Measurements from ENCODE around the gene ZMAT5.

Gene ZMAT5

DNA sequence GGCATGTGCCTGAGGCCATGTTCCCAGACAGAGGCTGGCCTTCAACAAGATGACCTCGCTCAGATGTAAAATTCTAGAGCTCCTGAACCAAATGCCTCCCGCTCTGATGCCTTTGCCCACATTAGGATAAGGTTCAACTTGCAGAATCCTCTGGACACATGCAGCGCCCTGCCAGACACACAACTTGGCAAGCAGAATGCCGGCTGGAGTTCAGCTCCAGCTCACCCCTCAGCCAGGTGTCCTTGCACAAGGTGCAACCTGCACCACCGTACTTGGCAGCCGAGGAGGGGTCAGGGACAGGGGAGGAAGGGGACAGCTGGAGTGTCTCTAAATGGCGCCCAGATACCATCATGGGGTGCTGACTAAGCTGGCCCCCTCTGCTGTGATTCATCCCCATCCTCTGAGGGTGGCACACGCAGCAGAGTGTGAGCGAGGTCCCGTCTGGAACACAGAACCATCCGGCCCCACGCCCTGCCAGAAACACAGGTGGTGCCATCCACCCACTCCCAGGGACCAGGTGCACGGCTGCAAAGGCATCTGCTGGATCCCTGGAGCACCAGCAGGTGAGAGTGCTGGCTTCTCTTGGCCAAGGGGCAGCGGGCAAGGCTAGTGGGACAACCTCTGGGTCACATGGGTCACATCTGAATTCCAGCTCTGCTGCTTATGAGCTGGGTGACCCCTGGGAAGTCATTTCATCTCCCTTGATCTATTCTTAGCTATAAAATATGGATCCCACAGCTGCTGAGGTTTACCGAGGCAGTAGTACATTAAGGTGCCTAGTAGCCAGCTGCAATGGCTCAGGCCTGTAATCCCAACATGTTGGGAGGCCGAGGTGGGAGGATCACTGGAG is 12.8 kb downstream of the ZMAT5 start:
- no peak for DNase-seq (ENCODE audit: low read depth)

- no peak for DNase-seq (ENCODE audit: low read depth)
Measured at GRCh38 chr22:29751669-29752068, 15.1 kb downstream of the ZMAT5 start.

DNA sequence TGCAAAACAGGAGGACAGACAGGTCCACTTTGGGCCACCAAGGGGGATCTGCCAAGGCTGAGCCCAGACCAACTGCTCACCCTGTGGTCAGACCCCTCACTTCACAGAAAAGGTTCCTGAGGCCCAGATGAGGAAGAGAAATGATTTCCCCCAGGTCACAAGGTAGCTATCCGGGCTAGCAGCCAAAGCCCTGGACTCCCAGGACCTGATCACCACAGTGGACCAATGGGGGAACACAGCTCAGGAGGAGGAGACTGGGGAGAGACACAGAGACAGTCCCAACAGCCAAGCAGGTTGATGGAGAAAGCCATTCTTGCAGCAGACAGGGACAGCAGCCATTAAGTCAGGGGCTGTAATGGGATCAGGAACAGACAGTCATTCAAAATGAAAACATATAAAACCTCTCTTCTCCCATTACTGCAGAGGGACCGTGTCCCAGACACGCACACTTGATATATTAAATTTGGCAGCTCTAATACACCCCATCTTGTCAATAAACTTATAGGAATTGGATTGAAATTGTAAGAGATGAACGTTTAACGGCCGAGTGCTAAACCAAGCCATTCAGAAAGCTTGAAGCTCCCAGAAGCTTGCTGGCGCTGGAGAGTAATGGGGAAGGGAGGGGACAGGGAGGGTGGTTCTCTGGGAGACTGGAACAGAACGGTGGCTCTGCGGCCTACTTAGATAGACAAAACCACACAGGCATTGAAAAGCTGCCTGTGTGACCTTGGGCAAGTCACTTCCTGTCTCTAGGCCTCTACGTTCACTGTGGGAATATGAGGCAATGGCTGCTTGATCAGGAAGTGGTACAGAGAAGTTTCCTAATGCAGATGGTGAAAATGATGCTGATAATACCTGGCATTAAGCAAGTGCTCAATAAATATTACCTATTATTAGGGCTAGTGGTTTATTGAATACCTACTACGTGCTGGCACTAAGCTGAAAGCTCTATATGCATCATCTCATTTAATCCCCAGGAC is 16.0 kb downstream of the ZMAT5 start:
- DNase-seq (ENCODE audit: low read depth), result no peak

DNA sequence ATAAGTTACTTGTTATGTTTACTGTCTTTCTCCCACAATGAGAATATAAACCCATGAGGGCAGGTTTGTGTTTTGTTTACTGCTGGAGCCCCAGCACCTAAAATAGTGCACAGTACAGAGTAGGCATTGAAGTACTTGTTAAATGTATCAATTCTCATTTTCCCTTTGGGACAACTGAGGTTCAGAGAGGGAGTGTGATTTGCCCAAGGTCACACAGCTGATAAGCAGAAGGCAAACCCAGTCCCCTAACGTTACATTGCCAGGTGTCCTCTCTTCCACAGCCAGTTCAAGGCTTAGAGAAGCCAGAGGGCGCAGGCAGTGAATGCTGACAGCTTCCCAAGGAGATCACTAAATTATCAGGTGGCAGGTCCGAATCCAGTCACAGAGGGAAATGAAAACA is 16.8 kb downstream of the ZMAT5 start:
- no peak for DNase-seq (ENCODE audit: low read depth)

DNA sequence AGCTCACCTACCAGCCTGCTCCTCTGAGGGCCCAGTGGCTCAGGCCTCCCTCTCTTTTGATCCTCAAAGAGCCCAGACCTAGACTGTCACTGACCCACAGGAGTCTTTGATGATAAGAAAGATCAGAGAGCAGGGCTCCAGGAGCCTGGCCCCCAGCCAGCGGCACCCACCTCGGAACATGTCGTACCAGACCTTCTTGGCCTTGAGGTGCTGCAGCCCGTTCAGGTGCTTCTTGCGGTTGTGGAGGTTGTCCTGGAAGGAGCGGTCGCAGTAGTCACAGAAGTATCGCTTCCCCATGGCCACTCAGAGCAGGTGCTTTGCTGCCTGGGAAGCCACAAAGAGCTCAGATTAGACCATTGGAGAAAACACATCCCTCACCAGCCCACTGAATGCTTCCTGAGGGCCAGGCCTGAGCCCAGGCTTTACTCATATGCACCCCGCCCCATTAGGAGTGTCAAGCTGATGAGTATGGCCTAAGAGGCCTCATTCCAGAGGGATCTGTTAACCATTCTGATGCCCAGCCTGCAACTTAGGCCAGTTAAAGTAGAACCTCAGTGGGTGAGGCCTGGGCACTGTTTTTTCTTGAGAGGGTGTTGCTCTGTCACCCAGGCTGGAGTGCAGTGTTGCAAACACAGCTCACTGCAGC is 18.4 kb downstream of the ZMAT5 start:
- DNase-seq (ENCODE audit: low read depth), result no peak

DNA sequence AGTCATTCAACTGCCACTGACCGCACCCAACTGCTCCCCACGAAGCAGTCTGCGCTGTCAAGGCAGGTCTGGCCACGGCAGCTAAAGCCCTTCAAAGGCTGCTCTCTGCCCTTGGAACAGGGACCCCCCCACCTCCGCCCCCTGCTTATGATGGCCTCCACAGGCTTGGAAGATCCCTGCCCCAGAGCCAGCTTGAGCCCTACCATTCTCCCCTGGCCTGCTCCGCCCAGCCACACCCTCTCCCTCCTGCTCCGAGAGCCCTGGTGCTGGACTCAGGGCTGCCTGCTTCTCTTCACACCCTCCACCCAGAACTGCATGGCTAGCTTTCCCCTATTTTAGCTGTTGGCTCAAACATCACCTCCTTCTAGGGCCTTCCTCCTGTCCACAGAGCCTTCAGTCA is 19.0 kb downstream of the ZMAT5 start:
- no peak for DNase-seq (ENCODE audit: low read depth)

- DNase-seq (ENCODE audit: low read depth), result no peak
Measured at GRCh38 chr22:29744902-29745301, 21.9 kb downstream of the ZMAT5 start.

DNA sequence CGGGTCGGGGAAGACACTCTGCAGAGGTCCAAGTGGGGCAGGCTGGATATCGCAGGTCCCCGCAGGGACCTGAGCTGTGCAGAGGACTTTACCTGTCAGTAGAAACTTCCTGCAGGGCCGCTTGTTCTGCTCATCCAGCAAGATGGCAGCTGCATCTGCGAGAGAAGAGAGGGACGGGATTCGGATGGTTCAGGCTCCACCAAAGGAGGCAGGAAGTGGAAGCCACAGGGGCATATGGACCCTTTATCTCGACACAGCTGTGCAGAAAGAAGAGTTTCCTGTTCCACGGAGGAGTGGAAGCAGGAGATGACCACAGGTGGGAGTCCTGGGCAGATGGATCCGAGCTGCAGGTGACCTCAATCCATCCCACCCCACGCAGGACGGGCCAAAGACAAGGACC is 24.5 kb downstream of the ZMAT5 start:
- no peak for DNase-seq (ENCODE audit: low read depth)

DNA sequence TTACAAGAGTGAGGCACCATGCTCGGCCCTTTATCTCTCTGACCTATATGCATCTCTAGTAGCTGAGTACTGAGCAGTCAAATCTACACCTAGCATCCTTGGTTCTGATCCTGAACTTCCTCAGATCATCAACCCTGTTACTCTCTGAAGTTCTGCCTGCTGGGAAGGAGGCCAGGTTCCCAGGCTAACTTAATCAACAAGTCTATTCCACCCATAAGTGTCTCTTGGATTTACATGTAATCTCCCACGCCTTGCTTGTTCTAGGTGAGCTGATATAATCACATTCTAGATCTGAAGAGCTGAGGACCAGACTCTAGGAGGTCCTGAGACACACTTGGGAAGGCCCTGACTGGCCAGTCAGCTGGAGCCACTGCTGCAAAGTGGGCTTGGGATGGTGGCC is 24.9 kb downstream of the ZMAT5 start:
- DNase-seq (ENCODE audit: low read depth), result no peak

DNA sequence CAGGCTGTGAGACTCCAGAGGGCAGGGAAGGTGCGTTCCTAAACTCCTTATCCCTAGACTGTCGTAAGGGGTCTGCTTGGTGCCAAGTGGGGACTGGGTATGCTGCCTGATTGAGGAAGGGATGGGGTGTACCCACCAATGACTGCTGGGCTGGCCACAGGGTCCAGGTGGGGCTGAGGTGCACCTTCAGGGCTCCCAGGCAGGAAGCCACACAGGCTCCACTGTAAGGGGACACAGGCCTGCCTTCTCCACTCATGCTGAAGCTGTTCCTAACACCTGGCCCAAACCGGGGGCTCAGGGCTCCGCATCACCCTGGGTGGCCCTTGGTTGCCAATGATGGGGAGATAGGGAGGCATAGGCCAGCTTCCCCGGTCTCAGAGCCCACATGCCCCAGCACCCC is 26.6 kb downstream of the ZMAT5 start:
- DNase-seq (ENCODE audit: low read depth), result no peak

- no peak for DNase-seq (ENCODE audit: low read depth)
Measured at GRCh38 chr22:29739346-29739875, 27.4 kb downstream of the ZMAT5 start.

GRCh38 chr22:29738118-29738815 is 28.5 kb downstream of the ZMAT5 start:
- DNase-seq (ENCODE audit: low read depth), result no peak

GRCh38 chr22:29737251-29738117 is 29.3 kb downstream of the ZMAT5 start:
- DNase-seq (ENCODE audit: low read depth), result no peak

DNA sequence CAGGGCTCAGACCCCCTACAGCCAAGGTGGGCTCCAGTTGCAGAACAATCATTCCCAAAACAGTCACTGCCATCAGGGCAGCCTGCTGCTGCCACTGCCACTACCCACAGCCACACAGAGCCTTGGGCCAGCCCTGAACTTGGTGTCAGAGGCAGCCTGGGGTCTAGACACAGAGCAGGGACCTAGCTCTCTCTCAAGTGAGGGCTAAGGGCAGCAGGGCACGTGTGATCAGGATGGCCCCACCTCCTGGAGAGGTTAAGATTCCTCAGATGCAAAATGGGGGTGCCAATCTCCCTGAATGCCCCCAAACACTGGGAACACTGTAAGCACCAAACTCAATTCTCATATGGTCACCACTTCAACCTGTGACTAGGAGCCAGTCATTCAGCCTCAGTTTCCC is 31.4 kb downstream of the ZMAT5 start:
- no peak for DNase-seq (ENCODE audit: low read depth)

GRCh38 chr22:29734838-29735237 is 32.0 kb downstream of the ZMAT5 start:
- no peak for DNase-seq (ENCODE audit: low read depth)

DNA sequence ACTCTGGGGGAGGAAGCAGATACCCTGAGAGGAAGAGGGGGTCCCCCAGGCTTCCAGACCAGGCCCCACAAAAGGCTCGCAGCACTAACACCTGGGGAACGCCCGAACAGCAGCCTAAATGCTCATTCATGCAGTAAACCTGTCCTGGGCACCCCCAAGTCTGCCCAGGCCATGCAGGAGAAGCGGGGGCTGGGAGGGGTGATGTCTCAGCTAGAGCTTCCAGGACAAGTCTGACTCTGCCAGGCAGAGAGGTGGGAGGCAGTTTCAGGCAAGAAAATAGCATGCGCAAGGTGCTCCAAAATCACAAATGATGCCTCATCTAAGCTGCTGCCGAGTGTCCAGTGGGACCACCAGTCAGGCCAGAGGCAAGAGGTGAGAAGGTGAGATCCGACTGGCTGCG is 32.4 kb downstream of the ZMAT5 start:
- DNase-seq (ENCODE audit: low read depth), result no peak

DNA sequence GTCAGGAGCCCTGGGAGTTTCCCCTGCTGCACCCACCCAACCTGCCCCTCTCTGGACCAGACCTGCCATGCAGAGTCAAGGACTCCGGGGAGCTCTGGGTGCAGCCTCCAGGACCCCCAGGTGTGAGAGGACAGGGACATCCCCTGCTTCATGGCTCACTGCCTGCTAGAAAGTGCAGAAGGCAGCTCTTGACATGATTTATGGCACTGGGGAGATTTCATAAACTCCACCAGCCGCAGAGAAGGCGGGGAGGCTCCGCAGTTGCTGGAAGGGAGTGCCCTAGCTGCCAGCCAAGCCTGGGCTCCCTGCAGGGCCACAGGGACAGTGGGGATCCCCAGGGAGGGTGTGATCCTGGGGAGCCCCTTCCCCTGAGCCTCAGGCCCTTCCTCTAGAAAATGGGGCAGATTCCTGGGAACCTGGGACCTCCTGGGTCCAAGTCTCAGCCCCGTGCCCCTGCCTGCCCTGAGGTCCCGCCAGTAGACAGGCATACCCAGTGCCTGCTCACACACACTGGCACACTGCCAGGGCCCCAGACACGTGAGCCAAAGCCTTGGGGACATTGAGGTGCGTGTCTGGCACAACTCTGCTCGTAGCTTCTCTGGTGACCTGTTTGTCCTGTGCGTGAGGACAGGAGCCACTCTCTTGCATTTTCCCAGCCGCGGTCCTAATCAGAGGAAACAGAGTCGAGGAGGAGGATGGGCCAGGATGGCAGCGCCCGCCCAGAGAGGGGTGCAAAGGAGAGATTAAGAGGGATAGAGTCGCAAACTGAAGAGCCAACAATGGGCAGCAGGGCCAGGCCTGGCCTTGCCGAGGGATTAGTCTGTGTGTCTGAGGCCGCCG is 33.2 kb downstream of the ZMAT5 start:
- DNase-seq (ENCODE audit: low read depth), result no peak

GRCh38 chr22:29732883-29733282 is 33.9 kb downstream of the ZMAT5 start:
- DNase-seq (ENCODE audit: low read depth), result no peak

DNA sequence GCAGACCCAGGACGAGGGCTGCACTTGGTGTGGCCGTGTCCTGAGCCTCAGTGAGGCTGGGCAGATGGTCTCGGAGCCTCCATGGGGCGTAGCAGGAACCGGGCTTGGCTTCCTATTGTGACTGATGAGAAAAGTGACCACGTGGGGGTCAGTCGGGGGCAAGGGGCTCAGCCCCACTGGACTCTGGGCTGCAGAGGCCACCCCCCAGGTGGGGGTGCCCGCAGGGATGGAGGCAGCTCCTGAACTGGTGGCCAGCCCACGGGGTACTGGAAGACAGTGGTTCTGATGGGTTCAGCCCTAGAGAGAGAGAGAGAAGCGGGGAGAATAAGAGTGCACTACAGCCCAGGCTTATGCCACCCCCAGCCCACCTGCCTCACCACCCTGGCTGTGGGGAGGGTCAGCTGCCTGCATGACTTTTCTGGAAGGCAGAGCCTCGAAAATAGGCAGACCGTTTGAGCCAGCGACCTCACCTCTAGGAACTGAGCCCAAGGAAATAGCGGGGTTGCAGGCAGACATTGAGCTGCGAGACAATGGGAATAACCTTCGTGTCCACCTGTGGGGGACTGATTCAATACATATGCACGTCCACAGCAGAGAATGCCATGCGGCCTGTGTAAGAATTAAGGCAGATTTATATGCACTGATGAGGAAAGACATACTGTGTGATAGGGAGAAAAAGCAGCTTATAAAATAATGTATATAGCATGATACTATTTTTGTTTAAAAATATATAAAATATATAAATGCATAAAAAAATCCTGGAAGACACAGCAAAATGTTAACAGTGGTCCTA is 35.6 kb downstream of the ZMAT5 start:
- DNase-seq (ENCODE audit: low read depth), result no peak
